Caco-2 (cell line): ENCODE measurements around the gene SMIM35. TPM values are rescaled to one million over a fixed set of nuclear protein-coding genes. Genes with fewer than 3 reads are reported as not detected.
A peak's percentile ranks its signal among the peaks of the same experiment; 100 is the strongest.

ENCODE experiments used
- BruUV-seq: library from RNA; stranded (reverse); fragments of 400-500 nt; replicated peaks from 2 replicates; lab custom pipeline; 2021; lab: Mats Ljungman, UMichigan
- CTCF ChIA-PET: fragments of 300-600 bp; sonication (Branson Sonifier 250); formaldehyde crosslinking; loops from one replicate; lab custom pipeline; 2022; ENCODE audit warnings: antibody characterized with exemption; lab: Charles Lee
- POLR2A ChIA-PET: fragments of 300-600 bp; sonication (Branson Sonifier 250); formaldehyde crosslinking; loops from one replicate; lab custom pipeline; 2022; ENCODE audit warnings: antibody characterized with exemption; lab: Charles Lee
- DNase-seq, 2 experiments: peaks; one replicate each; pipeline versions ENCODE4 v3.0.0 to v3.0.0-alpha.2; 2020 to 2022
- H3K27me3 ChIP-seq: replicated peaks from 2 replicates; pipeline ENCODE4 v1.6.0; 2011; ENCODE audit warnings: low read length; ENCODE audit not compliant: control insufficient read depth, insufficient read depth
- H3K36me3 ChIP-seq: 2 replicates; pipeline ENCODE4 v1.5.1; 2011; ENCODE audit warnings: low read length; ENCODE audit not compliant: control insufficient read depth, insufficient read depth
- H3K4me1 ChIP-seq: fragments of 250-450 bp; sonication (Bioruptor Pico); 2 replicates; pipeline ENCODE4 v1.5.1; 2020; ENCODE audit warnings: mild to moderate bottlenecking
- H3K4me3 ChIP-seq: 2 replicates; pipeline ENCODE4 v1.5.1; 2011; ENCODE audit warnings: low read depth, mild to moderate bottlenecking, control low read depth, low read length
- H3K9me3 ChIP-seq: fragments of 250-450 bp; sonication (Bioruptor Pico); 2 replicates; pipeline ENCODE4 v1.5.1; 2020; ENCODE audit warnings: mild to moderate bottlenecking, moderate library complexity
- H3K27ac Mint-ChIP-seq: one replicate; pipeline ENCODE4 v1.8.0; 2022; ENCODE audit warnings: mixed read lengths; ENCODE audit not compliant: unreplicated experiment
- H3K27me3 Mint-ChIP-seq: one replicate; pipeline ENCODE4 v1.8.0; 2022; ENCODE audit warnings: mixed read lengths; ENCODE audit not compliant: insufficient read depth, unreplicated experiment
- H3K36me3 Mint-ChIP-seq: one replicate; pipeline ENCODE4 v1.8.0; 2022; ENCODE audit warnings: mild to moderate bottlenecking, mixed read lengths; ENCODE audit not compliant: insufficient read depth, unreplicated experiment
- H3K4me1 Mint-ChIP-seq: one replicate; pipeline ENCODE4 v1.8.0; 2022; ENCODE audit warnings: low read depth, mixed read lengths; ENCODE audit not compliant: unreplicated experiment
- H3K4me3 Mint-ChIP-seq: one replicate; pipeline ENCODE4 v1.8.0; 2022; ENCODE audit warnings: mild to moderate bottlenecking, moderate library complexity, mixed read lengths; ENCODE audit not compliant: unreplicated experiment
- H3K9me3 Mint-ChIP-seq: one replicate; pipeline ENCODE4 v1.8.0; 2022; ENCODE audit warnings: mixed read lengths; ENCODE audit not compliant: unreplicated experiment
- CTCF ChIP-seq, 2 experiments: fragments of 200-600 bp in 1 of 2; IDR thresholded peaks; 1 replicate in 1 of 2; 2 replicates in 1 of 2; pipeline versions ENCODE4 v1.5.1 to v1.8.0; 2011 to 2022; ENCODE audit warnings: antibody characterized with exemption in 1 of 2, control low read depth in 1 of 2, inconsistent platforms in 1 of 2, low read depth in 1 of 2, low read length in 1 of 2, mild to moderate bottlenecking in 1 of 2, moderate library complexity in 1 of 2; ENCODE audit not compliant: insufficient read depth in 1 of 2, severe bottlenecking in 1 of 2, unreplicated experiment in 1 of 2
- intact Hi-C: fragments of 100-400 bp; cut with micrococcal nuclease; formaldehyde crosslinking; loops from one replicate; pipeline ENCODE4 v1.10.0; 2022; ENCODE audit not compliant: unreplicated experiment
- total RNA-seq: library from RNA; stranded (reverse); gene quantifications from 2 replicates; pipeline ENCODE4 v1.2.3, GENCODE V29; 2022

Gene SMIM35
- total RNA-seq, 1 experiment from 2014 or later: not detected

- no peak overlapping the region for H3K4me3 Mint-ChIP-seq
- CTCF ChIA-PET: interaction anchor here (0.9 kb wide), 1 partner anchor 16 kb away, joined by 3 read pairs; no protein-coding TSS in a partner anchor
- Histone ChIP-seq H3K36me3 (no peaks in the 10 kb centered on the region), H3K4me1 (peaks cover 11% of the 10 kb centered on the region), H3K9me3 (no peaks in the 10 kb centered on the region), H3K27me3 (no peaks in the 10 kb centered on the region), H3K4me3 (no peak overlapping the region)
- H3K27me3 Mint-ChIP-seq: no peaks in the 10 kb centered on the region
- no peaks in the 10 kb centered on the region for H3K36me3 Mint-ChIP-seq
- DNase-seq: no peak
- H3K9me3 Mint-ChIP-seq: peaks cover 11% of the 10 kb centered on the region
- no peak overlapping the region for H3K27ac Mint-ChIP-seq
- intact Hi-C loops: no loop called here
- peaks cover 15% of the 10 kb centered on the region for H3K4me1 Mint-ChIP-seq
- TF ChIP-seq CTCF (IDR thresholded peaks at IDR 0.05; ENCODE audit: insufficient read depth in 1 of 2, low read depth in 1 of 2, low read length in 1 of 2, severe bottlenecking in 1 of 2, unreplicated experiment in 1 of 2): no peak
- POLR2A ChIA-PET: no interaction called here
- BruUV-seq: no TSS peak
Measured at GRCh38 chr11:118003456-118003855, 83.3 kb downstream of the SMIM35 start.

- intact Hi-C loops: no loop called here
- peaks cover 11% of the 10 kb centered on the region for H3K4me1 ChIP-seq
- peak in 1 of 2 experiments; percentile 21 for DNase-seq
- no peaks in the 10 kb centered on the region for H3K27me3 ChIP-seq
- no peaks in the 10 kb centered on the region for H3K9me3 ChIP-seq
- Mint-ChIP-seq H3K36me3 (no peaks in the 10 kb centered on the region), H3K4me3 (no peak overlapping the region), H3K4me1 (peaks cover 15% of the 10 kb centered on the region), H3K9me3 (peaks cover 11% of the 10 kb centered on the region), H3K27me3 (no peaks in the 10 kb centered on the region), H3K27ac (no peak overlapping the region)
- TF ChIP-seq CTCF (IDR thresholded peaks at IDR 0.05; ENCODE audit: insufficient read depth in 1 of 2, low read depth in 1 of 2, low read length in 1 of 2, severe bottlenecking in 1 of 2, unreplicated experiment in 1 of 2): no peak
- ChIA-PET CTCF (interaction anchor here (0.9 kb wide), 1 partner anchor 15 kb away, joined by 3 read pairs; no protein-coding TSS in a partner anchor), POLR2A (no interaction called here)
- H3K36me3 ChIP-seq: no peaks in the 10 kb centered on the region
- no TSS peak for BruUV-seq
- no peak overlapping the region for H3K4me3 ChIP-seq
Measured at GRCh38 chr11:118002541-118003423, 84.0 kb downstream of the SMIM35 start.

- H3K36me3 Mint-ChIP-seq: no peaks in the 10 kb centered on the region
- CTCF ChIA-PET: no interaction called here
Measured at GRCh38 chr11:118002010-118002540, 84.7 kb downstream of the SMIM35 start.

More at GRCh38 chr11:118002010-118002540, 84.7 kb downstream of the SMIM35 start:
- no peaks in the 10 kb centered on the region for H3K27me3 ChIP-seq
- H3K9me3 ChIP-seq: no peaks in the 10 kb centered on the region
- peak in 1 of 2 experiments; percentile 21 for DNase-seq
- intact Hi-C loops: no loop called here
- peaks cover 11% of the 10 kb centered on the region for H3K9me3 Mint-ChIP-seq
- POLR2A ChIA-PET: no interaction called here
- peaks cover 15% of the 10 kb centered on the region for H3K4me1 Mint-ChIP-seq
- H3K36me3 ChIP-seq: no peaks in the 10 kb centered on the region
- H3K4me3 ChIP-seq: no peak overlapping the region
- no TSS peak for BruUV-seq
- H3K4me1 ChIP-seq: peaks cover 11% of the 10 kb centered on the region
- H3K27ac Mint-ChIP-seq: no peak overlapping the region
- no peak overlapping the region for H3K4me3 Mint-ChIP-seq
- TF ChIP-seq CTCF (IDR thresholded peaks at IDR 0.05; ENCODE audit: insufficient read depth in 1 of 2, low read depth in 1 of 2, low read length in 1 of 2, severe bottlenecking in 1 of 2, unreplicated experiment in 1 of 2): no peak
- H3K27me3 Mint-ChIP-seq: no peaks in the 10 kb centered on the region
